Neural progenitor cell (in vitro differentiated cells): Measurements from ENCODE around the gene FGD3.

ENCODE experiments used
- CTCF ChIP-seq: fragments of 200-600 bp; sonication (generic); IDR thresholded peaks from 2 replicates; pipeline ENCODE4 v1.5.1; 2017; ENCODE audit warnings: antibody characterized with exemption, mild to moderate bottlenecking
- EZH2 ChIP-seq: fragments of 200-600 bp; sonication (generic); IDR thresholded peaks from 2 replicates; pipeline ENCODE4 v1.6.1; 2017; ENCODE audit warnings: antibody characterized with exemption, mild to moderate bottlenecking, moderate library complexity
- EZH2phosphoT487 ChIP-seq: fragments of 200-600 bp; sonication (generic); IDR thresholded peaks from 2 replicates; pipeline ENCODE4 v1.6.1; 2017; ENCODE audit warnings: antibody characterized with exemption

GRCh38 chr9:93061260-93061751 lies 114.0 kb downstream of the FGD3 start:
- no peak for TF ChIP-seq EZH2phosphoT487
- TF ChIP-seq CTCF, result no peak
- no peak for TF ChIP-seq EZH2
